Endothelial cell (in vitro differentiated cells): ENCODE data around the gene FAR2. TPM values are rescaled to one million over a fixed set of nuclear protein-coding genes. Genes with fewer than 3 reads are reported as not detected.

Source experiments
- DNase-seq: peaks from one replicate; pipeline ENCODE4 v3.0.0; 2021; ENCODE audit warnings: low spot score
- H3K27ac Mint-ChIP-seq: one replicate; pipeline ENCODE4 v1.8.0; 2021; ENCODE audit warnings: mixed read lengths, inconsistent platforms; ENCODE audit not compliant: unreplicated experiment
- H3K27me3 Mint-ChIP-seq: one replicate; pipeline ENCODE4 v1.8.0; 2021; ENCODE audit warnings: mild to moderate bottlenecking, moderate library complexity, mixed read lengths, inconsistent platforms; ENCODE audit not compliant: unreplicated experiment
- H3K36me3 Mint-ChIP-seq: one replicate; pipeline ENCODE4 v1.8.0; 2021; ENCODE audit warnings: mild to moderate bottlenecking, low read depth, mixed read lengths, inconsistent platforms; ENCODE audit not compliant: unreplicated experiment
- H3K4me1 Mint-ChIP-seq: one replicate; pipeline ENCODE4 v1.8.0; 2021; ENCODE audit warnings: mild to moderate bottlenecking, mixed read lengths, inconsistent platforms; ENCODE audit not compliant: unreplicated experiment
- H3K4me3 Mint-ChIP-seq: one replicate; pipeline ENCODE4 v1.8.0; 2021; ENCODE audit warnings: mild to moderate bottlenecking, mixed read lengths, inconsistent platforms; ENCODE audit not compliant: unreplicated experiment
- H3K9me3 Mint-ChIP-seq: one replicate; pipeline ENCODE4 v1.8.0; 2021; ENCODE audit warnings: mixed read lengths, inconsistent platforms; ENCODE audit not compliant: unreplicated experiment
- total RNA-seq: library from RNA; stranded (reverse); fragmentation: NEBNext Ultra II Directional; extraction: Animal tissue kit (Norgen Biotek cat#: 25700); gene quantifications from one replicate; pipeline ENCODE4 v1.2.1, GENCODE V29; 2021; ENCODE audit not compliant: unreplicated experiment
- TF ChIP-seq, protein P1 (sequence below): fragments of 200-600 bp; sonication (generic); IDR thresholded peaks from one replicate; pipeline ENCODE4 v1.5.0; 2021; ENCODE audit warnings: antibody characterized with exemption; ENCODE audit not compliant: unreplicated experiment

FAR2 gene
- total RNA-seq, 1 donor from 2014 or later: 104 TPM

DNA sequence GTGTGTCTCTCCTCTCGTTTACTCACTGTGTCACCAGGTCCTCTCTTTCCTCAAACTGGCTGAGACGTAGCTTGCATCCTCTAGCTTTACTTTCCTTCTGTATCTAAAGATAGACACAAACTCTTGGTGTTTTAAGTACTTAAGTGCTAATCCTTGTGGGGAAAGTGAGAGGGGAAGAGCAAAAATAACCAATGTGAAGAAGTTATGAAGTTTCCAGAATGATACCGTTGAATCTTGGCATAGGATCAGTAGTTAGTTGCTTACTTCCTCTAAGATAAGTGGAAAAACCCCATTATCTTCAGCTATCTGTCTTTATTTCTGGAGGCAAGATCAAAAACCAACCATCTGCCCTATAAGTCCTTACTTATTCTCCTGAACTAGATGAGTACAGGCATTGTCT, 10.6 kb downstream of the FAR2 start:
- DNase-seq: no peak
- Mint-ChIP-seq H3K27me3 (no peaks in the 10 kb centered on the region), H3K4me1 (peaks cover 11% of the 10 kb centered on the region), H3K9me3 (no peaks in the 10 kb centered on the region), H3K4me3 (no peak overlapping the region), H3K36me3 (peaks cover 9% of the 10 kb centered on the region), H3K27ac (no peak overlapping the region)
- TF ChIP-seq, protein P1, sequence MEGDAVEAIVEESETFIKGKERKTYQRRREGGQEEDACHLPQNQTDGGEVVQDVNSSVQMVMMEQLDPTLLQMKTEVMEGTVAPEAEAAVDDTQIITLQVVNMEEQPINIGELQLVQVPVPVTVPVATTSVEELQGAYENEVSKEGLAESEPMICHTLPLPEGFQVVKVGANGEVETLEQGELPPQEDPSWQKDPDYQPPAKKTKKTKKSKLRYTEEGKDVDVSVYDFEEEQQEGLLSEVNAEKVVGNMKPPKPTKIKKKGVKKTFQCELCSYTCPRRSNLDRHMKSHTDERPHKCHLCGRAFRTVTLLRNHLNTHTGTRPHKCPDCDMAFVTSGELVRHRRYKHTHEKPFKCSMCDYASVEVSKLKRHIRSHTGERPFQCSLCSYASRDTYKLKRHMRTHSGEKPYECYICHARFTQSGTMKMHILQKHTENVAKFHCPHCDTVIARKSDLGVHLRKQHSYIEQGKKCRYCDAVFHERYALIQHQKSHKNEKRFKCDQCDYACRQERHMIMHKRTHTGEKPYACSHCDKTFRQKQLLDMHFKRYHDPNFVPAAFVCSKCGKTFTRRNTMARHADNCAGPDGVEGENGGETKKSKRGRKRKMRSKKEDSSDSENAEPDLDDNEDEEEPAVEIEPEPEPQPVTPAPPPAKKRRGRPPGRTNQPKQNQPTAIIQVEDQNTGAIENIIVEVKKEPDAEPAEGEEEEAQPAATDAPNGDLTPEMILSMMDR: no peak

DNA sequence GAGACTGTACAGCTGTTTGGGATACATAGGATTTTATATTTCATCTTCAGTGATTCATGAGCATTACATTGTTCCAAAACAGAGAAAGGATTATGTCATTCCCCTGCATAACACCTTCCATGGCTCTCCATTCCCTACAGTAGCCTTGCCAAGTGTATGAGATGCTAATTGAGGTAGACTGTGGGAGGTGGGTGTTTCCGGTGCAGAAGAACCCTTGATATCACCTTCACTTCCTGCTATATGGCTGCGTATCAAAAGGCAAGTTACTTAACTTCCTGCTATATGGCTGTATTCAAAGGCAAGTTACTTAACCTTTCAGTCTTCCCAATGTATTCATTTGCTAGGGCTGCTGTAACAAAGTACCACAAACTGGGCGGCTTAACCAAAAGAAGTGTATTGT, 11.2 kb downstream of the FAR2 start:
- TF ChIP-seq, protein P1: no peak
- no peaks in the 10 kb centered on the region for H3K9me3 Mint-ChIP-seq
- H3K4me1 Mint-ChIP-seq: peaks cover 15% of the 10 kb centered on the region
- H3K27me3 Mint-ChIP-seq: no peaks in the 10 kb centered on the region
- H3K36me3 Mint-ChIP-seq: peaks cover 9% of the 10 kb centered on the region
- DNase-seq: no peak
- H3K4me3 Mint-ChIP-seq: no peak overlapping the region
- H3K27ac Mint-ChIP-seq: no peak overlapping the region

DNA sequence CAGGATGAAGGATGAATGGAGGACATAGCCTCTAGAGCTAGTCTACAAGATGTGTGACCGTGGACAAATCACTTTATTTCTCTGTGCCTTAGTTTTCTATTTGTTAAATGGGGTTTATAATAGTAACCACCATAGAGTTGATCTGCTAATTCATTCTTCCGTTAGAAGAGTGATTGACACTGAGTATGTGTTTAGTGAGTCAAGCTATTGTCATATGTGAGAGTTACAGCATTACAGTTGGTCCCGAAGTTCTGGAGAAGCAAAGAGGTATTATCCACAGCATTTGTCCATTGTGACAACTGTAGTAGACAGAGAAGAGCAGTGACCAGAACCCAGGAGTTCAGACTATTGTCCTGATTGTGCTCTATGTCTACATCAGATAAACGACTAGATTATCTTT, 14.1 kb downstream of the FAR2 start:
- TF ChIP-seq, protein P1: no peak
- H3K9me3 Mint-ChIP-seq: no peaks in the 10 kb centered on the region
- H3K36me3 Mint-ChIP-seq: peaks cover 9% of the 10 kb centered on the region
- peak overlapping the region; percentile 21 for H3K27ac Mint-ChIP-seq
- no peaks in the 10 kb centered on the region for H3K27me3 Mint-ChIP-seq
- no peak overlapping the region for H3K4me3 Mint-ChIP-seq
- DNase-seq: no peak
- H3K4me1 Mint-ChIP-seq: peaks cover 37% of the 10 kb centered on the region

DNA sequence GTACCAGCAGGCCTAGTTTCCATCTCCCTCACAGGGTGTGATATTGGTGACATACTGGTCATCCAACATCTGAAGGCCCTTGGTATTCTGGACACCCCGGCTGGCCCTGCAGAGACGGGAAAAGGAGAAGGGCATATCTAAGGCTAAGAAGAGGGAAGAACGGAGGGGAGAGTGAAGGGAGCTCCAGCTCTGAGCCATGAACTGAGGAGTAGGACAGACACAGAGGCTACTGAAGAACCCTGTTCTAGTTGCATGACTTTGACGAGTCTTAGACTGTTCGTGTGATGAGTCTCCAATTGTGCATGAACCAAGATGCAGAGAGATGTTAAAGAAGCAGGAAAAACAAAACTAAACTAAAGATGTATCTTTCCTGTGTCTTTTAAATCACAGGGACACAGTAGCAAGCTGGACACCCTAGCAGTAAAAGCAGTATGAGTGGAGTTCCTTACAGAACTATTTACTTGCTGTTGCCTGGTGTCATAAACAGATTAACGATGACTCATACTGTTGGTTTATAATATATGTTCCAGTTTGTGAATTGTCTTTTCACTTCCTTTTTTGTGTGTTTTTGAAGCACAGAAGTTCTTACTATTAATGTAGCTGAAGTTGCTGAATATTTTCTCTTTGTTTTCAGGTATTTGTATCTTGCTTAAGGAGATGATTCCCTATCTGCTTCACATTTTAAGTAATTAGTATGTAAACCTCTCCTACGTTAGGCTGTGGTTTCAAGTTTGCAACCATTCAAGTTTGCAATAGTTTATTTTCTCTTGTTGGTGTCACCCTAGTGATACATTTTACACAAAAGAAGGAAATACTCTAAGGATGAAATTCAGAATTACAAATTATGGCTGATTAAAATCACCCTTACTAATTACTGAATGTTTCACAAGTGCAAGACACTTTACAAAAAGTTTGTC, 15.7 kb downstream of the FAR2 start:
- Mint-ChIP-seq H3K9me3 (no peaks in the 10 kb centered on the region), H3K27ac (peak overlapping the region; percentile 87), H3K36me3 (peaks cover 17% of the 10 kb centered on the region), H3K27me3 (no peaks in the 10 kb centered on the region), H3K4me3 (peak overlapping the region; percentile 19), H3K4me1 (peaks cover 53% of the 10 kb centered on the region)
- no peak for DNase-seq
- TF ChIP-seq, protein P1: no peak

DNA sequence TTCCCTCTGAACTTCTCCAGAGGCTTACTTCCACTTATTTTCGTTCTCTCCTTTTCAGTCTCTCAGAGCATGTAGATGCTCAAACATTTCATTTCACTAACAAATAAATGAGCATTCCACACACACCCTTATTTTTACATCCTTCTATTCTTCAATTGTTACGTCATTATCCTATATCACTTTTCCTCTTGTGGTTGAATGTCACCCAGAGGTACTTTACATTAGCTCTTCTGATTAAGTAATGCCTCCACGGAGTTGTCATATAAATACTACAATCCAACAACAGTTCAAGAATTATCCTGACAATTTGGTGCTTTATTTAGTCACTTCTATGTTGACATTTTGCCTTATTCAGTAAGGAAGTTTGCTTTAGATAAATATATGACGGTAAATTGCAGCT, 18.4 kb downstream of the FAR2 start:
- no peak for DNase-seq
- H3K27ac Mint-ChIP-seq: peak overlapping the region; percentile 98
- TF ChIP-seq, protein P1: no peak
- H3K4me3 Mint-ChIP-seq: no peak overlapping the region
- peaks cover 4% of the 10 kb centered on the region for H3K9me3 Mint-ChIP-seq
- peaks cover 31% of the 10 kb centered on the region for H3K36me3 Mint-ChIP-seq
- peaks cover 72% of the 10 kb centered on the region for H3K4me1 Mint-ChIP-seq
- peaks cover 6% of the 10 kb centered on the region for H3K27me3 Mint-ChIP-seq
